ENCODE measurements around the gene B9D2. TPM values are rescaled to one million over a fixed set of nuclear protein-coding genes. Genes with fewer than 3 reads are reported as not detected.
"Not testable (repeated sequence)": the region's sequence is repeated elsewhere in the genome, so short reads cannot be mapped to it uniquely, and the experiment has no call there.

The B9D2 gene
- total and polyA plus RNA-seq, 2 experiments from 2014 or later: 2.7 to 7.4 TPM

DNA sequence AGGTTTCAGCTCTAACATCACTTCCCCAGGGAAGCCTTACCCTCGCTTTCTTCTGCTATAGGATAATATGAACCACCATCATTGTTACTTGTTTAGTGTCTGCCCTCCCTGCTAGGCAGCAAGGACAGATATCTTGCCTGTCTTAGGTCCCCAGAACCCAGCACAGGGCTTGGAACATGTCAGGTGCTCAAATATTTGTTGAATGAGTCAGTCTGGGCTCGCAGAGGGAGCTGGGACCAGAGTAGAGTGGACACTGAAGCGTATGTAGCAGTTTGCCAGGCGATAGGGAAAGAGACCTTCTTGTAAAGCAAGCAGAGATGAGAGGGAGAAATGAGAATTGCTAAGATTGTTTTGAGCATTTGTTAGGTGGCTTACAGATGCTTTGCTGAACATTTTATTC, 45.3 kb upstream of the B9D2 start:
- no peak for ATAC-seq

DNA sequence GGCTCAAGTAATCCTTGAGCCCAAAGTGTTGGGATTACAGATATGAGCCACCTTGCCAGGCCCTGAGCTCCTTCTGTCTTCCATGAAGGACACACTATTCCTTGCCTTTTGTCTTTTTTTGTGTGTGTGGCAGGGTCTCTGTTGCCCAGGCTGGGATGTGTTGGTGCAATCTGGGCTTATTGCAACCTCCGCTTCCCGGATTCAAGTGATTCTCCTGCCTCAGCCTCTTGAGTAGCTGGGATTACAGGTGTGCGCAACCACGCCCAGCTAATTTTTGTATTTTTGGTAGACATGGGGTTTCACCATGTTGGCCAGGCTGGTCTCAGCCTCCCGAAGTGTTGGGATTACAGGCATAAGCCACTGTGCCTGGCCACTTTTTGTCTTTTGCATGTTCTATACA, 44.9 kb upstream of the B9D2 start:
- not testable (repeated sequence) for H3K9me3 Mint-ChIP-seq; DNase-seq (ENCODE audit: low spot score); H3F3A ChIP-seq (replicated peaks; ENCODE audit: low read depth); H3K9me2 ChIP-seq (ENCODE audit: insufficient read depth); H4K20me1 ChIP-seq (replicated peaks; ENCODE audit: insufficient read depth); H3K4me2 ChIP-seq; H3K36me3 ChIP-seq (ENCODE audit: insufficient read depth); H3K27ac Mint-ChIP-seq; H2AFZ ChIP-seq; H3K4me3 Mint-ChIP-seq; H3K36me3 Mint-ChIP-seq (ENCODE audit: low read depth); H3K27me3 ChIP-seq (ENCODE audit: insufficient read depth); H3K4me1 ChIP-seq (ENCODE audit: insufficient read depth); H3K27me3 Mint-ChIP-seq (ENCODE audit: insufficient read depth, low read depth, poor library complexity); H3K27ac ChIP-seq (ENCODE audit: low read depth); H3K4me1 Mint-ChIP-seq; H3K4me3 ChIP-seq; H3K79me2 ChIP-seq (replicated peaks; ENCODE audit: insufficient read depth); ATAC-seq

More for the DNA sequence above, 45.3 kb upstream of the B9D2 start:
- no peak for DNase-seq (ENCODE audit: low spot score)
- Histone ChIP-seq H3K79me2 (replicated peaks; ENCODE audit: insufficient read depth) (no peaks in the 10 kb centered on the region), H2AFZ (no peak overlapping the region), H3K27ac (ENCODE audit: low read depth) (no peak overlapping the region), H3K27me3 (ENCODE audit: insufficient read depth) (no peaks in the 10 kb centered on the region), H3K36me3 (ENCODE audit: insufficient read depth) (no peaks in the 10 kb centered on the region), H3K4me1 (ENCODE audit: insufficient read depth) (no peaks in the 10 kb centered on the region), H4K20me1 (replicated peaks; ENCODE audit: insufficient read depth) (no peaks in the 10 kb centered on the region), H3F3A (replicated peaks; ENCODE audit: low read depth) (peaks cover 7% of the 10 kb centered on the region; the same call in 1 of the 2 replicates), H3K4me2 (no peak overlapping the region), H3K9me2 (ENCODE audit: insufficient read depth) (no peaks in the 10 kb centered on the region), H3K4me3 (no peak overlapping the region)
- TF ChIP-seq, protein P1, sequence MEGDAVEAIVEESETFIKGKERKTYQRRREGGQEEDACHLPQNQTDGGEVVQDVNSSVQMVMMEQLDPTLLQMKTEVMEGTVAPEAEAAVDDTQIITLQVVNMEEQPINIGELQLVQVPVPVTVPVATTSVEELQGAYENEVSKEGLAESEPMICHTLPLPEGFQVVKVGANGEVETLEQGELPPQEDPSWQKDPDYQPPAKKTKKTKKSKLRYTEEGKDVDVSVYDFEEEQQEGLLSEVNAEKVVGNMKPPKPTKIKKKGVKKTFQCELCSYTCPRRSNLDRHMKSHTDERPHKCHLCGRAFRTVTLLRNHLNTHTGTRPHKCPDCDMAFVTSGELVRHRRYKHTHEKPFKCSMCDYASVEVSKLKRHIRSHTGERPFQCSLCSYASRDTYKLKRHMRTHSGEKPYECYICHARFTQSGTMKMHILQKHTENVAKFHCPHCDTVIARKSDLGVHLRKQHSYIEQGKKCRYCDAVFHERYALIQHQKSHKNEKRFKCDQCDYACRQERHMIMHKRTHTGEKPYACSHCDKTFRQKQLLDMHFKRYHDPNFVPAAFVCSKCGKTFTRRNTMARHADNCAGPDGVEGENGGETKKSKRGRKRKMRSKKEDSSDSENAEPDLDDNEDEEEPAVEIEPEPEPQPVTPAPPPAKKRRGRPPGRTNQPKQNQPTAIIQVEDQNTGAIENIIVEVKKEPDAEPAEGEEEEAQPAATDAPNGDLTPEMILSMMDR (conservative IDR thresholded peaks at IDR 0.05; ENCODE audit: low read depth in 2 of 2): no peak
- no peak for TF ChIP-seq EZH2 (IDR thresholded peaks at IDR 0.05; ENCODE audit: low read depth, unreplicated experiment)
- no peak for TF ChIP-seq CREB1 (CRISPR knock-in tag; IDR thresholded peaks at IDR 0.05; ENCODE audit: low read depth)
- Mint-ChIP-seq H3K4me3 (no peak overlapping the region), H3K27me3 (ENCODE audit: insufficient read depth, low read depth, poor library complexity) (peaks cover 4% of the 10 kb centered on the region), H3K36me3 (ENCODE audit: low read depth) (peaks cover under 1% of the 10 kb centered on the region; the same call in 2 of the 3 replicates), H3K9me3 (no peaks in the 10 kb centered on the region), H3K4me1 (peaks cover 8% of the 10 kb centered on the region), H3K27ac (no peak overlapping the region)

DNA sequence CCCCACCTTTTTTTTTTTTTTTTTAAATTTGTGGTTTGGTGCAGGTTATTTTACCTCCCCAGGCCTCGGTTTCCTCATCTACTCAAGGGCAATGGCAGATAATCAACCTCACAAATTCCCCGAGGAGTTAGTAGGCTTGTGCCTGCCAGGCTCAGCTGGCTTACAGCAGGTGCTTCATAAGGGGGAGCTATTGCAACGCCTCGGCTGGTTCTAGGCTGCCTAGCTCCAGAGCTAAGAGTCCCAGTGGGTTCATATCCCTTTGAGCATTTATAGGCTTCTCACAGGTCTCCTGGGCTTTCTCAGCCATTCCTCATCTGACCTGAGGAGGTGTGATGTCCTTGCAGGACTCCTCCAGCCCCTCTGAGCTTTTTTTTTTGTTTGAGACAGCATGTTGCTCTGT, 44.3 kb upstream of the B9D2 start:
- no peaks in the 10 kb centered on the region for H3K36me3 ChIP-seq (ENCODE audit: insufficient read depth)
- H3K4me1 ChIP-seq (ENCODE audit: insufficient read depth): no peaks in the 10 kb centered on the region
- peaks cover 8% of the 10 kb centered on the region for H3K4me1 Mint-ChIP-seq
- no peaks in the 10 kb centered on the region for H3K79me2 ChIP-seq (replicated peaks; ENCODE audit: insufficient read depth)
- TF ChIP-seq ZNF114 (CRISPR knock-in tag; IDR thresholded peaks at IDR 0.05) (no peak), CREB1 (CRISPR knock-in tag; IDR thresholded peaks at IDR 0.05; ENCODE audit: low read depth) (no peak), ZNF331 (CRISPR knock-in tag; IDR thresholded peaks at IDR 0.05; ENCODE audit: low read depth) (no peak), NANOG (IDR thresholded peaks at IDR 0.05; ENCODE audit: borderline replicate concordance) (no peak)
- TF ChIP-seq, protein P2, sequence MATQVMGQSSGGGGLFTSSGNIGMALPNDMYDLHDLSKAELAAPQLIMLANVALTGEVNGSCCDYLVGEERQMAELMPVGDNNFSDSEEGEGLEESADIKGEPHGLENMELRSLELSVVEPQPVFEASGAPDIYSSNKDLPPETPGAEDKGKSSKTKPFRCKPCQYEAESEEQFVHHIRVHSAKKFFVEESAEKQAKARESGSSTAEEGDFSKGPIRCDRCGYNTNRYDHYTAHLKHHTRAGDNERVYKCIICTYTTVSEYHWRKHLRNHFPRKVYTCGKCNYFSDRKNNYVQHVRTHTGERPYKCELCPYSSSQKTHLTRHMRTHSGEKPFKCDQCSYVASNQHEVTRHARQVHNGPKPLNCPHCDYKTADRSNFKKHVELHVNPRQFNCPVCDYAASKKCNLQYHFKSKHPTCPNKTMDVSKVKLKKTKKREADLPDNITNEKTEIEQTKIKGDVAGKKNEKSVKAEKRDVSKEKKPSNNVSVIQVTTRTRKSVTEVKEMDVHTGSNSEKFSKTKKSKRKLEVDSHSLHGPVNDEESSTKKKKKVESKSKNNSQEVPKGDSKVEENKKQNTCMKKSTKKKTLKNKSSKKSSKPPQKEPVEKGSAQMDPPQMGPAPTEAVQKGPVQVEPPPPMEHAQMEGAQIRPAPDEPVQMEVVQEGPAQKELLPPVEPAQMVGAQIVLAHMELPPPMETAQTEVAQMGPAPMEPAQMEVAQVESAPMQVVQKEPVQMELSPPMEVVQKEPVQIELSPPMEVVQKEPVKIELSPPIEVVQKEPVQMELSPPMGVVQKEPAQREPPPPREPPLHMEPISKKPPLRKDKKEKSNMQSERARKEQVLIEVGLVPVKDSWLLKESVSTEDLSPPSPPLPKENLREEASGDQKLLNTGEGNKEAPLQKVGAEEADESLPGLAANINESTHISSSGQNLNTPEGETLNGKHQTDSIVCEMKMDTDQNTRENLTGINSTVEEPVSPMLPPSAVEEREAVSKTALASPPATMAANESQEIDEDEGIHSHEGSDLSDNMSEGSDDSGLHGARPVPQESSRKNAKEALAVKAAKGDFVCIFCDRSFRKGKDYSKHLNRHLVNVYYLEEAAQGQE (IDR thresholded peaks at IDR 0.05; ENCODE audit: unreplicated experiment): no peak
- TF ChIP-seq, protein P3, sequence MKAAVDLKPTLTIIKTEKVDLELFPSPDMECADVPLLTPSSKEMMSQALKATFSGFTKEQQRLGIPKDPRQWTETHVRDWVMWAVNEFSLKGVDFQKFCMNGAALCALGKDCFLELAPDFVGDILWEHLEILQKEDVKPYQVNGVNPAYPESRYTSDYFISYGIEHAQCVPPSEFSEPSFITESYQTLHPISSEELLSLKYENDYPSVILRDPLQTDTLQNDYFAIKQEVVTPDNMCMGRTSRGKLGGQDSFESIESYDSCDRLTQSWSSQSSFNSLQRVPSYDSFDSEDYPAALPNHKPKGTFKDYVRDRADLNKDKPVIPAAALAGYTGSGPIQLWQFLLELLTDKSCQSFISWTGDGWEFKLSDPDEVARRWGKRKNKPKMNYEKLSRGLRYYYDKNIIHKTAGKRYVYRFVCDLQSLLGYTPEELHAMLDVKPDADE (IDR thresholded peaks at IDR 0.05): no peak
- TF ChIP-seq, protein P1 (conservative IDR thresholded peaks at IDR 0.05; ENCODE audit: low read depth in 2 of 2): peak; percentile 20 to 56; a peak in 2 of 4 replicates
- no peaks in the 10 kb centered on the region for H3K9me3 Mint-ChIP-seq
- peaks cover 7% of the 10 kb centered on the region; the same call in 1 of the 2 replicates for H3F3A ChIP-seq (replicated peaks; ENCODE audit: low read depth)
- H3K36me3 Mint-ChIP-seq (ENCODE audit: low read depth): no peaks in the 10 kb centered on the region; the same call in 2 of the 3 replicates
- H3K27ac Mint-ChIP-seq: no peak overlapping the region
- no peak overlapping the region for H3K27ac ChIP-seq (ENCODE audit: low read depth)
- no peaks in the 10 kb centered on the region for H4K20me1 ChIP-seq (replicated peaks; ENCODE audit: insufficient read depth)
- peaks cover 4% of the 10 kb centered on the region for H3K27me3 Mint-ChIP-seq (ENCODE audit: insufficient read depth, low read depth, poor library complexity)
- no peak overlapping the region for H3K4me3 Mint-ChIP-seq
- no peak overlapping the region for H3K4me3 ChIP-seq
- no peaks in the 10 kb centered on the region for H3K27me3 ChIP-seq (ENCODE audit: insufficient read depth)
- ATAC-seq (peak; percentile 81), DNase-seq (ENCODE audit: low spot score) (peak; percentile 57)
- H3K9me2 ChIP-seq (ENCODE audit: insufficient read depth): no peaks in the 10 kb centered on the region
- no peak overlapping the region for H2AFZ ChIP-seq
- H3K4me2 ChIP-seq: no peak overlapping the region
